Activated CD4-positive, alpha-beta T cell treated with anti-CD3 and anti-CD28 coated beads, Interleukin-2, amount 10 ng/mL, durations not matched to agents 24 days and 14 days (primary cell): ENCODE measurements around the gene SYT1. TPM values are rescaled to one million over a fixed set of nuclear protein-coding genes. Genes with fewer than 3 reads are reported as not detected.

Experiments used
- DNase-seq: peaks from one replicate; pipeline ENCODE4 v3.0.0; 2022
- H3K27ac Mint-ChIP-seq: one replicate; pipeline ENCODE4 v1.8.0; 2022; ENCODE audit warnings: mild to moderate bottlenecking, mixed read lengths
- H3K27me3 Mint-ChIP-seq: one replicate; pipeline ENCODE4 v1.8.0; 2022; ENCODE audit warnings: mixed read lengths
- H3K36me3 Mint-ChIP-seq: one replicate; pipeline ENCODE4 v1.8.0; 2022; ENCODE audit warnings: low read depth, mild to moderate bottlenecking, mixed read lengths
- H3K4me1 Mint-ChIP-seq: one replicate; pipeline ENCODE4 v1.8.0; 2021; ENCODE audit warnings: mixed read lengths
- H3K4me3 Mint-ChIP-seq: one replicate; pipeline ENCODE4 v1.8.0; 2022; ENCODE audit warnings: mild to moderate bottlenecking, moderate library complexity, mixed read lengths
- H3K9me3 Mint-ChIP-seq: one replicate; pipeline ENCODE4 v1.8.0; 2021; ENCODE audit warnings: mixed read lengths
- intact Hi-C: fragments of 100-400 bp; cut with micrococcal nuclease; formaldehyde crosslinking; loops from one replicate; pipeline ENCODE4 v1.15.1; 2023
- total RNA-seq: library from RNA; stranded (reverse); gene quantifications from 2 replicates; pipeline ENCODE4 v1.2.3, GENCODE V29; 2022

Gene SYT1
- total RNA-seq, 1 donor from 2014 or later = not detected

DNA sequence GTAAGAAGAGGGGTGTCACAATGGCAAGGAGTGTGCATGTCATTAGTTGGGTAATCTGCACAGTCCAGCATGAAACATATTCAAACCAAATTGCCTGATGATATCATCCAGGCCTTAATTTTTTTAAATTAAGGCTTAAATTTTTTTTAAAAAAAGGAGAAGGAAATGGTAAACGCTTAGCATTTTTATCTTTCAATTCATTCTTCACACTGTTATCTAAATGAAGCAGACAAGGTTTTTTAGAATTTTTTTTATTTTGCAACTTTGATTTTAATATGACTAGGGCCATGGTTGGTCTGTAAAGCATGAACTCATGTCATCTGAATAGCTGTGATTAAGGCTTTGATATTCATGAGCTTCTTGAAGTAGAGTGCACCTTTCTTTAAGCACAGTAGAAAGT, 362.5 kb downstream of the SYT1 start:
- Mint-ChIP-seq H3K4me3 (no peak overlapping the region), H3K27me3 (no peaks in the 10 kb centered on the region), H3K27ac (no peak overlapping the region), H3K36me3 (no peaks in the 10 kb centered on the region), H3K4me1 (no peaks in the 10 kb centered on the region), H3K9me3 (no peaks in the 10 kb centered on the region)
- DNase-seq = no peak
- intact Hi-C loops = no loop called here

- Mint-ChIP-seq H3K4me3 (no peak overlapping the region), H3K27ac (no peak overlapping the region), H3K27me3 (no peaks in the 10 kb centered on the region), H3K36me3 (no peaks in the 10 kb centered on the region), H3K4me1 (no peaks in the 10 kb centered on the region), H3K9me3 (no peaks in the 10 kb centered on the region)
- no peak for DNase-seq
- intact Hi-C loops = no loop called here
Measured at GRCh38 chr12:79227646-79228045, 363.1 kb downstream of the SYT1 start.

GRCh38 chr12:79233341-79233781, 368.8 kb downstream of the SYT1 start:
- H3K27ac Mint-ChIP-seq = no peak overlapping the region
- H3K4me1 Mint-ChIP-seq = no peaks in the 10 kb centered on the region
- H3K36me3 Mint-ChIP-seq = no peaks in the 10 kb centered on the region
- no peak overlapping the region for H3K4me3 Mint-ChIP-seq
- H3K27me3 Mint-ChIP-seq = no peaks in the 10 kb centered on the region
- no peak for DNase-seq
- intact Hi-C loops = no loop called here
- no peaks in the 10 kb centered on the region for H3K9me3 Mint-ChIP-seq

- intact Hi-C loops = no loop called here
- Mint-ChIP-seq H3K27ac (no peak overlapping the region), H3K36me3 (no peaks in the 10 kb centered on the region), H3K27me3 (no peaks in the 10 kb centered on the region), H3K9me3 (no peaks in the 10 kb centered on the region), H3K4me3 (no peak overlapping the region), H3K4me1 (no peaks in the 10 kb centered on the region)
- DNase-seq = no peak
Measured at GRCh38 chr12:79236920-79237319, 372.3 kb downstream of the SYT1 start.

GRCh38 chr12:79238246-79238645, 373.7 kb downstream of the SYT1 start:
- H3K9me3 Mint-ChIP-seq = no peaks in the 10 kb centered on the region
- intact Hi-C loops = no loop called here
- H3K27ac Mint-ChIP-seq = no peak overlapping the region
- no peaks in the 10 kb centered on the region for H3K4me1 Mint-ChIP-seq
- no peaks in the 10 kb centered on the region for H3K36me3 Mint-ChIP-seq
- no peak for DNase-seq
- no peak overlapping the region for H3K4me3 Mint-ChIP-seq
- H3K27me3 Mint-ChIP-seq = no peaks in the 10 kb centered on the region

DNA sequence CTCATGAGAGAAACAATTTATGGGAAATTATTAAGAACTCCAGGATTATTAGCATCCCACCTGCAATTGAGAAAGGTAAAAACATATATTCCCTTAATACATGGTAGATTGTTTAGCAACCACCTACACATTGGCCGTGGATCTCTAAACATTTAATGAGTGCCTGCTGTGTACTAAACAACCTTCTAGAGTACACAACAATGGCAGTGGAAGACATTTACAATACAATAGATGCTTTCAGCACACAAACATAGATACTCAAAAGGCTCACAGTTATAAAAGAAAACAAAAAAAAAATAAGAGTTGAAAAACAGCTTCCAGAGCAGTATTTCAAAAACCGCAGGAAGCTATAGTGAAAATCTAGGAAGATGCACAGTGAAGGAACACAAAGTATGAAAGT, 382.9 kb downstream of the SYT1 start:
- no peaks in the 10 kb centered on the region for H3K36me3 Mint-ChIP-seq
- DNase-seq = no peak
- no peaks in the 10 kb centered on the region for H3K27me3 Mint-ChIP-seq
- no peak overlapping the region for H3K4me3 Mint-ChIP-seq
- H3K4me1 Mint-ChIP-seq = no peaks in the 10 kb centered on the region
- intact Hi-C loops = no loop called here
- H3K27ac Mint-ChIP-seq = no peak overlapping the region
- peaks cover 3% of the 10 kb centered on the region for H3K9me3 Mint-ChIP-seq

DNA sequence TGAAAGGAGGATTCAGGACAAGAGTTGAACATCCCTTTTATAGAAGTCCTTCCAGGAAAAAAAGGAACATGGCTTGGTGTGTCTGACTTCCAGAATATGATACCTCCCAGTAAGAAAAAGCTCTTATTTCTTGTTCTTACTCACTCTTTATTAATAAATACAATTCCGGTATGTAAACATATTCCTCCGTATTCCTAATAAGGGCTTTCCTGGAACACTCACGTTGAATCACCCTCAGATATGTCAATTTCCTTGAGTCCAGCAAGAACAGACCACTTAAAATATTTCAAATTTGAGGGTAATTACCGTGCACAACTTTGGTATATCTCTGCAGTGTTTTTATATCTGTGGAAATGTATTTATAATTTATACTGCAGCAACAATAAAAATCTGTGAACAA, 385.6 kb downstream of the SYT1 start:
- DNase-seq = no peak
- no peaks in the 10 kb centered on the region for H3K27me3 Mint-ChIP-seq
- intact Hi-C loops = no loop called here
- no peaks in the 10 kb centered on the region for H3K36me3 Mint-ChIP-seq
- no peaks in the 10 kb centered on the region for H3K4me1 Mint-ChIP-seq
- H3K4me3 Mint-ChIP-seq = no peak overlapping the region
- no peaks in the 10 kb centered on the region for H3K9me3 Mint-ChIP-seq
- H3K27ac Mint-ChIP-seq = no peak overlapping the region

DNA sequence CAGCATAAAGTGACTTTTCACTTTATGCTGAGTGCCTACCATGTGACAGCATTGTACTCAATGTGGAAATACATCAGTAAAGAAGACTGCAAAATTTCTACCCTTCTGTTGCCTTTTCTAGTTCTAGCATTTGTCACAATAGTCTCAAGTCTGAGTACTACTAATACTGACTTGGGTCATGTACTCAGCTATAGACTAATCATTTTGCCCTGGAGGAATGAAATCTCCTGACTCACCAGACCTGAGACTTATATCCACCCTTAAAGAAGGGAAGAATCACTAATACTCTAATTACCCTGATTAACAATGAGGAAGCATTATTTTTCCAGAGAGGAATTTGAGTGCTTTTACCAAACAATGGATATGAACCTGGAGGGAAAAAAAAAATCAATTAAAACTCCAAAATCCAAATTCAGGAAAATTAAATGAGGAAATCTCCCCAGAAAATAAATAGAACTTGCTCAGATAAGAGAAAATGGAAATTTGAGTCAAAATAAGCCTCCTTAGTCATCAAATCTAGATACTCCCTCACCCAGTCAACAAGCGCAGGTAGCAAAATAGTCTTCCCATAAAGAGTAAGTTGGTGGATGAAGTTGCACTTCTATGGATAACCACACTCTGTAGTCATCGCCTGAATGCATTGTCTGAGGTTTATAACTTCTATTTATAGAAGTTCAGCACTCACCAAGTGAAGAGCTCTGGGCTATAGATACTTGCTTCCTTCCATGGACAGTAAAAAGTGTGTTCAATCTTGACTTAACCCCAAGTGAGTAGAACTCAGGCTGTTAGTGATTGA, 386.6 kb downstream of the SYT1 start:
- no peak for DNase-seq
- Mint-ChIP-seq H3K9me3 (no peaks in the 10 kb centered on the region), H3K36me3 (no peaks in the 10 kb centered on the region), H3K4me1 (no peaks in the 10 kb centered on the region), H3K27me3 (no peaks in the 10 kb centered on the region), H3K4me3 (no peak overlapping the region), H3K27ac (no peak overlapping the region)
- intact Hi-C loops = no loop called here

DNA sequence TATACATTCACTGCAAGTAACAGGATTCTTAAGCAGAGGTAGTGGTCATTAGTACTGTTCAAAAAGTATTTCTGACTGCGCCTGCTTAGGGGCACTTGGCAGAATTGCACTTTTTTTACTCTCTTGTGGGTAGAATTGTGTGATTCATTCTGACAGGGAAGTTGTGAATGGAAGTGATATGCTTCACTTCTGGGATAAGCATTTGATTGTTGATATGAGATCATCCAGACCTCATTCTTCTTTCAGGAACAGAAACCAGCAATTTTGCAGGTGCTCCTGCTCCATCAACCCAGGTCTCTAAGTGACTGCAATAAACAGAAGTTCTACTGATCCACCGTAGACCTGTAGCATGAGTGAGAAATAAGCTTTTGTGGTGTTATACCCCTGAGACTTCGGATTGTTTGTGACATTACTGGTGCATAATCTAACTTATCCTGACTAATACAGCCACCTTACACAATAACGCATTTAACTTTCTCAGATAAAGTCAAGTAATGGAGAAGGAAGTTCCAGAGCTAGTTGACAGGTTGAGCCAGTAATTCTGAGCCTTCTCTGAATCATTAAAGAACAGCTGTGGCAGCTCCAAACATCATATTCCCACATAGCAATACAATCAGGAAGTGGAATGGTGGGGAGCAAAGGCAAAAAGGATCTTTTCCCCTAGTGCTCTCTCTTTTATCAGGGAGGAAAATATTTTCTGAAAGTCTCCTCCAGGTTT, 387.9 kb downstream of the SYT1 start:
- intact Hi-C loops = no loop called here
- H3K4me3 Mint-ChIP-seq = no peak overlapping the region
- no peaks in the 10 kb centered on the region for H3K27me3 Mint-ChIP-seq

GRCh38 chr12:79255288-79255687, 390.7 kb downstream of the SYT1 start:
- H3K27me3 Mint-ChIP-seq = no peaks in the 10 kb centered on the region
- intact Hi-C loops = no loop called here
- H3K4me1 Mint-ChIP-seq = no peaks in the 10 kb centered on the region
- no peaks in the 10 kb centered on the region for H3K36me3 Mint-ChIP-seq
- H3K9me3 Mint-ChIP-seq = no peaks in the 10 kb centered on the region
- H3K27ac Mint-ChIP-seq = no peak overlapping the region
- no peak for DNase-seq
- H3K4me3 Mint-ChIP-seq = no peak overlapping the region

More for the DNA sequence above, 387.9 kb downstream of the SYT1 start:
- Mint-ChIP-seq H3K4me1 (no peaks in the 10 kb centered on the region), H3K36me3 (no peaks in the 10 kb centered on the region), H3K9me3 (no peaks in the 10 kb centered on the region), H3K27ac (no peak overlapping the region)
- no peak for DNase-seq

DNA sequence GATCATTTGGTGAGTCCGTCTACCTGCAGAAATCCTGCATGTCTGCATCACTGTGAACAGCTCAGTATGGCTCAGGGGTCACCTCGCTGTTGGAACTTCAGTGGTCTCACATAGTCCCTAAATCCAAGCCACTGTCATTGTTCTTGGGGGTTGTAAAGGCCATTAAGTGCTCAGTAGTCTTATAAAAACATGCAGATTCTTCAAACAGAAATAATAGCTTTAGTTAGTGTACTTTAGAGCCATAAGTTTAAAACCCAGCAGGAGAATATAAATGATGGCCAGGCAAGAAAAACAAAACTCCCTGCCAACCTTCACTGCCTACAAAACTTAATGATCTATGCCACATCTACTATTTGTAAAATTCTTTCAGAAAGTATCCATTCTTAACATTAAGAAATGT, 396.3 kb downstream of the SYT1 start:
- intact Hi-C loops = no loop called here
- DNase-seq = no peak
- H3K4me3 Mint-ChIP-seq = no peak overlapping the region
- H3K27ac Mint-ChIP-seq = no peak overlapping the region
- H3K4me1 Mint-ChIP-seq = no peaks in the 10 kb centered on the region
- H3K36me3 Mint-ChIP-seq = no peaks in the 10 kb centered on the region
- no peaks in the 10 kb centered on the region for H3K9me3 Mint-ChIP-seq
- H3K27me3 Mint-ChIP-seq = no peaks in the 10 kb centered on the region

DNA sequence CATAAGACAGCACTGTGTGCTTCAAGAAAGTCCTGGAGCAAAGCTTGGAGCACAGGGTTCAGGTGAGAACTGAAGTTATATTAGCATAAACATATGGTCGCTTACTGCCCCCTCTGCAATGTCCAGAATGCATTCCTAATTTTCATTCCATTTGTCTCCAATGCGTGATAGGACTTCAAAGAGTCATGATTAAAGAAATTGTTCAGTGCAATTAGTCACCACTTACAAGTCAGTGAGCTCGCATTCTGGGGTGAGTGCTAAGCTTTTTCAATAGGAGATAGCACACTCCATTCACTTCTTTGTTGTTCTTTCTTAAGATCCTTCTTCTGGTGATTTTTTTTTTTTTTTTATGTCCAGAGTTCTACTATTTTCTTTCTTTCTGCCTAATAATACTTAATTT, 398.4 kb downstream of the SYT1 start:
- Mint-ChIP-seq H3K9me3 (no peaks in the 10 kb centered on the region), H3K36me3 (no peaks in the 10 kb centered on the region), H3K4me1 (no peaks in the 10 kb centered on the region), H3K27me3 (no peaks in the 10 kb centered on the region), H3K4me3 (no peak overlapping the region), H3K27ac (no peak overlapping the region)
- intact Hi-C loops = no loop called here
- no peak for DNase-seq

DNA sequence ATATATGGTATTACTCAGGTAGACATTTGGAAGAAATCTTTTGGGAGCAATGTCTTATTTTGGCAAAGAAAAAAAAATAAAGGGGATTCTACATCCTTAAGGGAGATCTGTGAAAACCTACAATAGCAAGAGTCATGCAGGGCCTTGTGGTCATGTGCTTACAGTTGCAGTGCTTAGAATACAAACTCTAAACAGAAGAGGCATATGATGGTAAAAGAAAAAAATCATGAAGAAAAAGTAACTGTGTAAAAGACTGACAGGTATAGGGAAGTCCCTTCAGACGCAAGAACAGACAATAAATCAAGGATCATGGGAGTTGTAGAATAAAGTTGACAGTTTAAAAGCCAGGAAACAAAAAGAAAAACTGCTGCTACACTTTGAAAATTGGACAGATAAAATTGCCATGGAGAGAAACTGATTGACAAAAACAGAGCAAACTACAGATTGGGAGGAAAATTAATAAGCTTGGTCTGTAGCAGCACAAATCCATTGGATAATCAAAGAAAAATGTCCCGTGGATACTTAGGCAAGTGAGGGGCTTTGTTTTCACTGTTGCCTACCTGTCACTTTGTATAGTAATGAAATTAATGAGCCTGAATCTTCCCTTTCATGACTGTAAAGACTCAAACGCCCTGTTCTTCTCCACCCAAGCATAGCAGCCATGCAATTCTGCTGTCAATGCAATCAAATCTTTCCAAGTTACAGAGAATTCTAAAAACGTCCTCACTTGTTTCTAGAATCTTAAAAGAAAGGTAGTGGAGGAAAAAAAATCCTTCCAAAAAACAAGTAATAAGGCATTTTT, 402.0 kb downstream of the SYT1 start:
- intact Hi-C loops = no loop called here
- Mint-ChIP-seq H3K27ac (no peak overlapping the region), H3K4me1 (no peaks in the 10 kb centered on the region), H3K36me3 (no peaks in the 10 kb centered on the region), H3K27me3 (no peaks in the 10 kb centered on the region), H3K9me3 (no peaks in the 10 kb centered on the region), H3K4me3 (no peak overlapping the region)
- no peak for DNase-seq

- Mint-ChIP-seq H3K27ac (no peak overlapping the region), H3K27me3 (no peaks in the 10 kb centered on the region), H3K4me3 (no peak overlapping the region), H3K36me3 (no peaks in the 10 kb centered on the region), H3K9me3 (peaks cover 4% of the 10 kb centered on the region), H3K4me1 (no peaks in the 10 kb centered on the region)
- no peak for DNase-seq
- intact Hi-C loops = no loop called here
Measured at GRCh38 chr12:79267580-79267979, 403.0 kb downstream of the SYT1 start.
